EH (cell line): ENCODE measurements around the gene HOXB5.

Experiments
- DNase-seq: peaks from one replicate; pipeline ENCODE4 v3.0.0-alpha.2; 2015; ENCODE audit warnings: low read depth

HOXB5 gene

DNA sequence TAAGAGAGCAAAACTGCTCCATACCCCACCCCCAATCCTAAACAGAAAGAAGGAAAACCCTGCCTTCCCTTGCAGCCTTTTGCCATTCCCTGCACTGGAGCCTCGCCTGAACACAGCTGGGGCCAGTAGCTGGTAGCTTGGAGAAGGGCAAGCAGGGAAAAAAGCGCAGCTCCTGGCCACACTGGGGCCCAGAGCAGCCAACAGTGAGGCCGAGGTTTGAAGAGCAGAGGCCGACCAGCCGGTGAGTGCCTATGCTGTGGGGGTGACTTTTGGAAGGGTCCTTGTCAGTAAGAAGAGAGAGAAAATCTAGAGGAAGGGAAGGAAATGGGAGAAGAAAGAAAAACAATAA, 35.8 kb upstream of the HOXB5 start:
- DNase-seq: no peak

DNA sequence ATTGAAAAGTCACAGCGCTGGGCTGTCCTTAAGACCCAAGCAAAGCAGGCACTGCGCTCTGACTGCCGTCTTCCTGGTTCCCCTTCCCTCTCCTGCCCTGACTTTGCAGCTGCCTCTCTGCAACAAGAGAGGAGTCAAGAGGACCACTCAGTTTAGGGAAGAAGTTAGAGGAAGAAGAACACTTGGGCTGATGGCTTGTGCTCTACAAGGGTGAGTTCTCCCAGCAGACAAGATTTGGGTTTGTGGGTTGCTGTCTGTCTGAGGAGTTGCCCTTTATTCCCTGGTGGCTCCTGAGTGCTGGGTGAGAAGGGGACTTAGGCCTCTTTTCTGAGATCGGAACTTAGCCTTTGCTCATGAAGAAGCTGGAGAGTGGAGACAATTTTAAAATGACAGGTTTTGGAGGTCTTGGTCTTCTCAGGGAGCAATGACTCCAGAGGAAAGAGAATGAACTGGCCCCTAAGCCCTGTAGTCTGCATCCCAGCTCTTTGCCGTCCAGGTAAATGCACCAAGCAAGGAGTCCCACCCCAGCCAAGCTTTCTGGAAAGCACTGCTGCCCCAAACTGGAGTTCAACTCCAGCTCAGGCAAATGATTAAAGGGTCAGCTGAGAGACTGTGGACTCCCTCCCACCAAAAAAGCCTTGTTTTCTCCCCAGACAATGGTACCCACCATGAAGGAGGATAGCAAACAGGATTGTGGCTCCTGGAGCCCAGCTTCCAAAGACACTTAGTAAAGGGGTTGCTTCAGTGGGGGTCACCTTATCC, 35.3 kb upstream of the HOXB5 start:
- DNase-seq: no peak

DNA sequence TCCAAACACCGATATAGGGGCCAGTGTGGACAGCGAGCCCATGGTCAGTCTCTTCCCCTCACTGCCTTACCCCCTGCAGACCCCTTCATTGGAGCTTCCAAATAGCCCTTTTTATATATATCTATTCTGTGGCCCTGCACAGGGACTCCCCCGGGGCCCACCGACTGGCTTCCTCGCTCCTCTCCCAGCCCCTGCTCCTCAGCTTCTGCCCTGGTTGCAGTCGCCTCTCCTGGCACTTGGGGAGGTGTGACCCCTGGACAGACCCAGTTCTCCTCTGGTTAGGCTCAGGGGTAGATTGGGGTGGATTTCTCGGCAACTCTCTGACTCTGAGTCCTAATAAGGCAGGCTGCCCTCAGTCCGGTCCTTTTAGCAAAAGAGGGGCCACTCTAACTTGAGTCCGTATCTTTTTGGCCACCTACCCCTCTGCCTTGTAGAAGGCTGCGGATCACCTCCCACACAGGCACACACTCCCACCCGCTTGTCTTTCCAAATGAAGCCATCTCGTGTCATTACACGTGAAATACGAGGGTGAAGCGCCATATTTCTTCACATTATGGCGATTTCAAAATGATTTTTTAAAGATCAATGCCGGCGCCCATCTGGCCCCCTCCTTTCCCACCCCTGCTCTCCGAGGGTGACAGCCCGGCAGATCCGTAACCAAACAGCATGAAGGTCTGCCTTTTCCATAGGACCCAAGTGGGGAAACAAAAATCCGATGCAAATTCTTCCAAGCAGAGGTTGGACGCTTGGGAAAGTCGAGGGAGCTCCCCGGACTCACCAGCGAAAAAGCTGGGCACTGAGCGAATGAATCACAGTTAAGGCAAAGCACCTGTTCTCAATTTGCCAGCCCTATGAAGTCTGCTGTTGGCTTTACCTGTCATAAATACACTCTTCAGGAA, 34.3 kb upstream of the HOXB5 start:
- DNase-seq: no peak

DNA sequence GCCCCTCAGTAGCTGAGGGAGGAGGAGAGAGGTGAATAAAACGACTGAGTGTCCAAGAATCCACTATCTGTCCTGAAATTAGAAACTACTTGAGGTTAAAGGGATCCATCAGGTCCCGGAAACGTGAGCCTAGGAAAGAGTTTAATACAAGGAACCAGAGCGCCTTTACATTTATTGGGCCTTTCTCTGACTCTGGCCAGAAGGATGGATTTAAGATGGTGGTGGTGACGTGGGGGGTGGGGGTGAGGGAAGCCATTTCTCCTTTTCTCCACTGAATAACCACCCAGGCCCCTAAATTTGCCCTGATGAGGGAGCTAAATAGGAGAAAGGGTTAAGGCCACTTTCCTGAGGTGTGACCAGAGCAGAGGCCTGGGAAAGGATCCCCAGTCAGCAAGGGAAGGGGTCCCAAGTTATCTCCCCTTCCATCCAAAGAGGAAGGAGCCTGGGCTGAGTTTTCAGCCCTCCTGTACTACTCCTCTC, 33.6 kb upstream of the HOXB5 start:
- no peak for DNase-seq

DNA sequence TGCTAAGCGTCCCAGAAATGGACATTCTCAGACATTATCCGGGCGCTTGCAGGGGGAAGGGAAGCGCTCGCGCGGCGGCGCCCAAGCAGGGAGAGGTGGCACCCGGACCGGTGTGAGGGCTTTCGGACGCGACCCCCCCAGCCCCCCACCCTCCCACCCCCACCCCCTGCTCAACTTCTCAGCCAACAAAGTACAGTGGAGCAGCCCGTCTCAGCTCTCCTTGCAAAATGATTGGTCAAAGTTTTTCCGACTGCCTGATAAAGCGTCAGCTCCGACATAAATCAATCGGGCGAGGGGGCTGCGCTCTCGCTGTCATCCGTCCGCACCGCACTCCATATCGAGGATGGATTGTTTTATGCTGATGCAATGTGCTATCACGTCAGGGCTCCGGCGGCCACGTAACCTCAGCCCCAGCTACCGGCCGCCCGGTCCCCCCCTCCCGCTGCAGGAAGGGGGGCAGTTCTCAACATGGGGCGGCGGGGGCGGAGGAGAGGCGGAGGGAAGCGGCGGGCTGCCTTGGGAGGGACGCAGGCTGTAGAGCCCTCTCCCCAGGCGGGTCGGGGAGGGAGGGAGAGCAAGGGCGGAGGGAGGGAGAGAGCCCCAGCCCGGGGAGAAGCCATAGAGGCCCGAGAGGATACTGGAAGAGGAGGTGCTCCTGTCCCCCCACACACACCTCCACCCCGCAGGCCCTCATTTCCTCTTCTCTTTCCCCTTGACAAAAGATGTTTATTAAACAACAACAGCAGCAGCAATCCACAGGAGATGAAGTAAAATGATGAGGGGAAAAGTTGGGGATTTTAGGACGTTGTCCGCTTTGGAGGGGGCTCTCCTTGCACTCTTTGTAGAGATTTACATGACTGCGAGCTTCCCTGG, 32.9 kb upstream of the HOXB5 start, which contains the start of gene HOXB9:
Gene HOXB9 (minus strand): TSS at position 114 of the 873 bp plus-strand sequence. CDS start 89 bp downstream, at position 25.
- DNase-seq: no peak

DNA sequence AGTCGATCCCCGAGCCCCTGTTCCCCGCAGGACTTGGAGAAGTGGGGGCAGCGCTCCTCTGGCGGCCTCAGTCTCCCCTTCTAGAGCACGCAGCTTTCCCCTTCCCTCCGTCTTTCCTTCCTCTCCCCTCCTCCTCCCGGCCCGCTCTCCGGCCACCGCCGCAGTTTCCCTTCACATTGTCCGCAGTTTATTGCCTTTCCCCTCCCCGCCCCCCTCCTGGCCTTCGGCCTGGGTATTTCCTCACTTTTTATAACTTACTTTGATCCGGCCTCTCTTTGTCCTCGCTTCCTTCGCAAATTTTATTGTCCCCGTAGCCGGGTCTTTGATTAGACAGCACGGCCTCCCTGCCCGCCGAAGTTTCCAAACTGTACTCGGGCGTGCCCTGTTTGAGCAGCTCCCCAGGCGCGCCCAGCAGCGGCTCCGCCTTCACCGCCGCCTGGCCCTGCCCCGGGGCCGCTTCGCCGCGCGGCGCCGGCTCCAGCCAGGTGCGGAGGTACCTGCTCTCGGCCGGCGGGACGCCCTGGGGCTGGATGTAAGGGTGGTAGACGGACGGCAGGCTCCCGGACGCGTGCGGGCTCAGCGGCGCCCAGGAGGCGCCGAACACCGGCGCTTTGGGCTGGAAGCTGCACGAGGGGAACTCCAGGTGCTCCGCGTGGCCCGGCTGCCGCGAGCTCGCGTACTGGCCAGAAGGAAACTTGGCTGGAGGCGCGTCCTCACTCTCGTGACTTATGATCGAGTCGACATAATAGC, 32.1 kb upstream of the HOXB5 start:
- no peak for DNase-seq

DNA sequence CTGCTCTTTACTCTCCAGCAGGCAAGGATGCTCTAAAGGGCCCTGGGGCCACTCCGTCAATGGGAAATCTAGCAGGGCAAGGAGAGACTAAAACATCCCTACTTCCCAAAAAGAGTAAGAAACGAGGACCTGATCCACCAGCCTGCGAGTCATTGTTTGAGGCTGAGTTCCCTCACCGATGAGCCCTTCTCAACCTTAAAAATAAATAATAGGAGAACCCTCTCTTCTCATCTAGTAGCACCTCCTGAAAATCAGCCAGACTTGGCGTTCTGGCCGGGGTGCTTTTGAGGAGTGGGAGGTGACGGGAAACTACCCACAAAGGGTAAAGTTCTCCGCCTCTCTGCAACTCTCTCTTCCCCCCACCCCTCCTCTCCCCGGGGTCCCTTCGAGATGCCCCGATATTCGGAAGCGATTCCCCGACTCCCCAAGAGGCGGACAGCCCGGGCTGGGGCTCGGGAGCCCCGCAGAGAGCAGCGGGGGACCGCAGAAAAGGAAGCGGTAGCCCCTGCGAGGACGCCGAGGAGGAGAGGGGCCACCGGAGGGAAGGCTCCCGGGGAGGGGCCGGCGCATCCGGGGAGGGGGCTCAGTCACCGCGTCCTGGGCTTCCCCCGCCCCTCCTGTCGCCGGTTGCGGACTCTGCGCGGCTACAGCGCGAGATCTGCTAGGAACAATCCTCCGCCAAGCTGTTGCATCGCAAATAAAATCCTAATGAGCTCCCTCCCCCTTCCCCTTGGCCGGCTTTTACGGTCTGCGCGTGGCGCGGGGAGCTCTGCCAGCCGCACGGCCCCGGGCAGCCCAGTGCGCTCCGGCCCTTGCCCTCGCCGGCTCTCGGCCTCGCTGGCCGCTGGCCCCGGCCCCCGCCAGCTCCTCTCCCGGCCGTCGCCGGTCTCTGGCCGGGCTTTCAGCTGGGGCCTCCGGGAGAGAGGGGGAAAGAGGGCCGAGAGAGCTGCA, 31.2 kb upstream of the HOXB5 start:
- no peak for DNase-seq

DNA sequence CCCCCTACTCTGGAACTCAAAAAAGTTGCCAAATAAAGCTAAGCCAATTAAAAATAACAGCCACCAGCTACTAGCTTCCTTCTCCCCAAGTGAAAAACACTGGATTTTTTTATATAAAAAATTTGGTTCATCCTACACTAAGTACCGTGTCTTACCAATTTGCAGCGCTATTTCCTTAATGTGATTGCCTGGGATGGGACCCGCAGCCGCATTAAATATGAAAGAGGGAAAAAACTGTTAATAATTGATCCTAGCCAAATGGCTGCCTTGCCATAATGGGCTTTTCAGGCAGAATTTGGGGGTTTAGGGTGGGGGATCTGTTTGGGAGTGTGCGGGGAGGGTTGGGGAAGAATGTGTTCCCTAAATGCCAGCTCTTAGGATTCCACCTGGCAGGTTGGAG, 30.5 kb upstream of the HOXB5 start:
- DNase-seq: no peak

DNA sequence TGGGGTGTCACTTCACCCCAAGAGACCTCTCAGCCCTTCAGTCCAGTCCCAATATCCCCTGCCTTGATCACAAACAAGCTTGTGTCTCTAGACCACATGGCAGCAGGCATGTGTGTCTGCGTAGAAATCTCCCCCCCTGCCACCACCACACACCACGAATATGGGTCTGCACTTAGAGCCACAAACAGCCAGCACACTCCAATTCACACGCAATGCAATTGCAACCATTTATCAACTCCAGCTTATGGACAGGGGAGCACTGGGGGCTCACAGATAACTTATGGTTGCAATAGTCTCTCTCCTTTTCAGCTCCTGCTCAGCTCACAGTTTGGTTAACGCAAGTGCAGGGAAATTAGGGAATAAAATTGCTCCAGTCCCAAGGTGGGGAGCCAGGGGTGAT, 30.0 kb upstream of the HOXB5 start:
- no peak for DNase-seq

DNA sequence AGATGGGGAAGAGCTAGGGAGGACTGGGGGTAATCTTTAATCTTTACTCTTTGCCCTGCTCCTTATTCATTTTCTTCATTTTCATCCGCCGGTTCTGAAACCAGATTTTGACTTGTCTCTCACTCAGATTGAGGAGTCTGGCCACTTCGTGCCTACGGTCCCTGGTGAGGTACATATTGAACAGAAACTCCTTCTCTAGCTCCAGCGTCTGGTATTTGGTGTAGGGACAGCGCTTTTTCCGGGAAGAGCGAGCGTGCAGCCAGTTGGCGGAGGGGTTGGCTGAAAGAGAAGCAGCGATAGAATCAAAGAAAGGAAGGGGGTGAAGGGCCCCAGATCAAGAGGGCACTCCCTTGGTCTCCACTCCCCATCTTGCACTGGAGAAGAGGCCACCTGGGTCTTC, 29.3 kb upstream of the HOXB5 start:
- DNase-seq: no peak

DNA sequence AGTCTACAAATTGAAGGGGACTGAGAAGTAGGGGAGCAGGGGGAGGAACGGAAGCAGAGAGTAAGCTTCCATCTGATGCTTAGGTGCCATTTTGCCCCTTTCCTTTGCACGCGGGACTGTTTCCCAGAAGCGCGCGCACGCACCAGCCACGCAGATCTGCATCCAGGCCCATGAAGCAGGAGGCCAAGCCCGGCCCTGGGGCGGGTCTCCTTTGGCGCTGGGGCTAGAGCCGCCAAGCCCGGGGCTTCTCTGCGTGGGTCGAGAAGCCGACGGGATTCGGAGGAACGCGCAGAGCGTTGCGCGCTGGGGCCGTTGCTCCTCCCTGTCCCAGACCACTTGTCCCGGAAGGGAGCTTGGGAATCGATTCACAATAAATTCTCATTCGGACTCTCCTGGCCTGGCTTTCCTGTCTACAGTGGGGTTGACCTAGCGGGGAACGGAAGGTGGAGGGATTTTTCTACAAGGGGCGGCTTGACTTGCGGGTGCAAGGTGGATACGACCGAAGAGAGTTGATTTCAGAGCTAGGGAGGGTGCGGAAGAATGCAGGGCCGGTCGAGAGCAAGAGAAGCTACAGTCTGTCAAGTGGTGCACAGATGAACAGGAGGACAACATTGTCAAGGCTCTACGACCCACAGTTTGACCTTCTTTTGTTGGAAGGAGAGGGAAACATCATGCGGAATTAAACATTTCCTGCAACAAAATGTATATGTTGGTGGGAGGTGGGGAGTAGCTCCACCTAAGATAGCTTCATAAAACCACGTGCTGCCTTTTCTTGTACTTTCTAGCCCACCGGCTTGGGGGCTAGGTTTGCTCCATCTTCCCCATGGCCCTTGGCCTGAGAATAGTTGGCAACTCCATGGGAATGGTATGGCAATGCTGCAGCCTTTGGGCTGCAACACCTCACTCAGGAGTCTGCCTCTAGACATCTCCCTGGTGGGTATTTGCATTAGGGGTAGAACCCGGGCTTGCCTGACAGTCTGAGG, 28.1 kb upstream of the HOXB5 start:
- no peak for DNase-seq

DNA sequence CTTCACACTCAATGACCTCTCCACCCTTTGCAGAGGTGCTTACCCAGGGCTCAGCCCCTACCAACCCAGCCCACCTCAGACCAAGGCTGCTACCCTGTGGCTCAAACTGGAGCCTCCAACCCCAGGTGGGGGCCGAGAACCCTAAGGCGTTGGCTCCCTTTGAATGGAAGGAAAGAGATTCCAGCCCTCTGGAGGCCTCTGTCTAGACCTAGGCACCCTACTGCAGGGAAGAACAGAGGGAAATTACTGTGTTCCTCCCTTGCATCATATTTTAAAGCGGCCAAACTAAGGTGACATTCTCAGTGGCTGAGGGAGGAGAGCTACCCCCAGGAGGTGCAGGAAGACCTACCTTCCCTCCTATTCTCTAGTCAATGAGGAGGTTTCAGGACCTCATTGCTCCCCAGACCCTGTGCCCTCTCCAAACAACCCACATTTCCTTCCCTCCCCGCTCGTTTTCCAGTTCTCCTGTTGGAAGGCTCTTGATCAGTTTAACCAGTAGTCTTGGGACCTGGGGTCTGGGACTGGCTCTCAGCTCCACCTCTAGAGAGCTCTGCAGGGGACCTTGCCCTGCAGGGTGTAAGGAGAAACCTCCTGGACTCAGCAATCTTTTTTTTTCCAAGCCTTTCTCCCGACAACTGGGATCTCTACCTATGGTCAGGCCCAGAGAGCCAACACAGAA, 27.0 kb upstream of the HOXB5 start:
- no peak for DNase-seq

DNA sequence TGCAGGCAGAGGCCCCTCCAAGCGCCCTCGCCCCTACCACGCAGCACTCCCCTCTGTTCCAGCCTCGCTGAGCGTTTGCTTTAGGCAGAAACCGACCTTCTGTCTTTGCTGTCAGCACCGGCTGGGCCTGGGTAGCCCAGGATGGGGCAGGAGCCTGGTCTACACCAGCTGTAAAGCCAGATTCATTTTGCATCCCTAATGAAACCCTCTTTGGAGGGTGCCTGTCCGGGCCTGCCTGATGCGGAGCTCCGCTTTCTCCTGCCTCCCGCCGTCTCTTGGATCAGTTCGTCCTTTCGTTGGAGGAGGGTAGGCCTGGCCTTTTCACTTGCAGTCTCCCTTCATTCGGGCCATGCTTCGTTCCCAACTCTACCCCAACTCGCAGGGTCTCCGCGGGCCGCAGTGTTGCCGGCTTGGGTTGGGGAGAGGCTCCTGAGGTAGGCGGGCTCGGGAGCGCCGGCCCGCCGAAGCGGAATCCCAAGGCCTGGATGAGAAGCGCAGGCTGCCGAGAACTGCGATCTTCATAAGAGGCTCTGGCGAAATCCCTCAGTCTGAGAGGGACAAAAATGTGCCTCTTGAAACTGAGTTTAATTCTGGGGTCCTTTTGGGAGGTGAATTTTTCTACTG, 26.4 kb upstream of the HOXB5 start:
- no peak for DNase-seq

DNA sequence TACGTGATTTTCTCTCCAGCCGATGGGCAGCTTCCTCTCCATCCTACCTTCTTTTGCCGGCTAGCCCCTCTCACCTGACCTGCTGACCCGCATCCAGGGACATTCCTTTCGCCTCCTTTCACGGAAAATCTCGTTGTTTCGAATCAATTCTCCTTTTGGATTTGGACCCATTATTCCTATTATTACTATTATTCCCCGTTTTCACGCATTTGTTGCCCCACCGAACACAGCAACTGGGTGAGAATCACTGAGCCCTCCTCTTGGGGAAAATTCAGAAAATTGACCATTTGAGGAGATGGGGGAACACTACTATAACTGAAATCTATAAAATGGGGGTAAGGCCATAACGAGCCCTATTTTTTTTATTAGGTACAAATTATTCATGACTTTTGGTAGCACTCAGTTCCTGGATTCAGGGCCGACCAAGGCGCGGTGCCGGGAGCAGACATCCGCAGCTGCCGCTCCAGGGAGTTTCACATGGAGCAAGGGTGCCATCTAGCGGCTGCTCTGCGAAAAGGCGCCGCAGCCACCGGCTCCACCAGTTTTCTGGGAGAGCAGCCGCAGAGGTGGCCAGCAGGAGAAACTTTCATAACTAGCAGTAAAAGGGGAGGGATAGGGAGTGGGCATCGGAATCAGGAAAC, 24.8 kb upstream of the HOXB5 start:
- peak; percentile 78 for DNase-seq

DNA sequence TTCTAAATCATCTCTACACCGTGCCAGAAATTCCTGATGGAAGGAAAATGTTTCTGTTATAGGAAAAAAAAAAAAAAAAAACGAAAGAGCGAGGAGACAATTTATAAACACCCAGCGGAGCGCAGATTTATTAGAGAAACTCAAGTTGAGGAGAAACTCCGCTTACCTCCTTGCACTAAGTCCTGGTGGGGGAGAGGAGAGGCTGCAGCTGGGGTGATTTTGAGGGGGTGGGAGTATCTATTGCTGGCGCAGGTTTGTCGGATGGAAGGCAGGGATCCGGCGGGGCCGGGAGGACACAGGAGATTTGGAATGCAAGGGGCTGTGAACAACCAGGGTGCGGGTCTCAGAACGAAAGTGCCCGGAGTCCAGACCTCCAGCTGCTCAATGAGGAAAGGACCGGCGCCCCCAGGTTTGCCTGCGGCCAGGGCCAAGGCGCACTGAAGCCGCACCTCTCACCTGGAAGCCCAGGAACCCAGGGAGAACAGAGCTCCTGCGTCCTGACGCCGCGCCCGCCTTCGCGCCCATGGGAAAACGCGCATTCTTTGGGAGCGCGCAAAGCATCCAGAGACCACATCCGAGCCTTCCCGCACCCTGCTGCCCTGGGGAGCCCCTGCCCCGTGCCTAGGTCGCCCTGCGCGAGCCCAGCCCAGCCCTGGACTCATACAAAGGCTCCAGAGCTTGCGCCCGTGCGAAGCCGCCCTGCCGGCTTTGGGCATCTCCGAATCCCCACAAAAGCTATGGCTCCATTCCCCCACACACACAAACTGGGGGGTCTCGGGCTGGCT, 24.1 kb upstream of the HOXB5 start:
- DNase-seq: no peak

DNA sequence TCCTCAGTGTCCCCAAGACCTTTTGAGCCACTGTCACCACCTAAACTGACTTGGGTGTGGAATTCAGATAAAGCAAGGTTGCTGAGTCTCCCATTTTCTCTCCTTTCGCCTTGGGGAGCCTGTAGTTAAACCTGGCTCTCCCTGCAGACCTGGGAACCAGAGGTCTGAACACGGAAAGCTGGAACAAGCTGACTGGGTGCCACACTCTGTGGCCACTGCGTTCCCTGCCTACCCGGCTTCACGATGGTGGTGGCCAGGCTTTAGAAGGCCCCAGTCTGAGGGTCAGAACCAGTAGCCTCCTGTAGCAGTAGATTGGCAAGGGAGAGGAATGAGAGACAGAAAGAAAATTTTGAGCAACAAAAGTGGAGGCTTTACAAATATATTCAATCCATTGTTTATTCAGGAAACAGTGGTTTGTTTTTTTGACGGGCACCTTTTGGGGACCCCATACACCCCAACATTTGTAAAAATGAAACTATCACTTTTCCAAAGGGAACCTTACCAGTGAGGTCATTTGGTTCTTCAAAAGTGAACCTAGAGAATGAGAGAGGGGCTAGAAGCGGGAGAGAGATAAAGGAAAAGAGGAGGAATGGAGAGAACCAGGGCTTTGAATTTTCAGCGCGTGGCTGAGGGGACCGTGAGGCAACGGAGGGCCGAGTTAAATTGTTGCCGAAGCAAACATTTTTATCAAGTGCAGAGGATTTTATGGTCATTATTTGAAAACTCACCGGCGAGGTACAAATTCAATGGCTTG, 23.3 kb upstream of the HOXB5 start:
- no peak for DNase-seq
